H9 (cell line): ENCODE data around the gene SERPINA9. TPM values are rescaled to one million over a fixed set of nuclear protein-coding genes. Genes with fewer than 3 reads are reported as not detected.

Experiments
- DNase-seq: peaks from one replicate; pipeline ENCODE4 v3.0.0-alpha.2; 2017
- H2AFZ ChIP-seq: one replicate; pipeline ENCODE4 v1.6.1; 2013; ENCODE audit warnings: mild to moderate bottlenecking, low read length, control low read depth, moderate library complexity
- H2AK5ac ChIP-seq: 2 replicates; pipeline ENCODE4 v1.6.1; 2013; ENCODE audit warnings: low read length, control low read depth, mixed read lengths; ENCODE audit not compliant: insufficient read length
- H2BK120ac ChIP-seq: one replicate; pipeline ENCODE4 v1.6.1; 2013; ENCODE audit warnings: low read depth, mild to moderate bottlenecking, low read length, control low read depth, inconsistent platforms; ENCODE audit not compliant: poor library complexity, severe bottlenecking
- H2BK12ac ChIP-seq: 2 replicates; pipeline ENCODE4 v1.6.1; 2013; ENCODE audit warnings: low read length, control low read depth, mixed read lengths, low read depth; ENCODE audit not compliant: insufficient read length
- H2BK15ac ChIP-seq: 2 replicates; pipeline ENCODE4 v1.6.1; 2013; ENCODE audit warnings: low read depth, low read length, control low read depth
- H2BK20ac ChIP-seq: one replicate; pipeline ENCODE4 v1.6.1; 2013; ENCODE audit warnings: low read depth, mild to moderate bottlenecking, low read length, control low read depth, inconsistent platforms; ENCODE audit not compliant: poor library complexity, severe bottlenecking
- H2BK5ac ChIP-seq: 2 replicates; pipeline ENCODE4 v1.6.1; 2013; ENCODE audit warnings: low read length, control low read depth, mixed read lengths; ENCODE audit not compliant: insufficient read length
- H3K14ac ChIP-seq: 2 replicates; pipeline ENCODE4 v1.6.1; 2013; ENCODE audit warnings: low read length, control low read depth; ENCODE audit not compliant: insufficient read depth
- H3K18ac ChIP-seq: 2 replicates; pipeline ENCODE4 v1.6.1; 2013; ENCODE audit warnings: low read depth, mild to moderate bottlenecking, mixed read lengths, low read length, control low read depth; ENCODE audit not compliant: insufficient read length
- H3K23ac ChIP-seq: 2 replicates; pipeline ENCODE4 v1.6.1; 2013; ENCODE audit warnings: low read length, control low read depth, mixed read lengths, low read depth; ENCODE audit not compliant: insufficient read length
- H3K23me2 ChIP-seq: 2 replicates; pipeline ENCODE4 v1.6.1; 2013; ENCODE audit warnings: low read depth, mild to moderate bottlenecking, mixed read lengths, low read length, control low read depth; ENCODE audit not compliant: insufficient read length, poor library complexity, severe bottlenecking
- H3K27ac ChIP-seq: 2 replicates; pipeline ENCODE4 v1.5.1; 2013; ENCODE audit warnings: low read length, control low read depth, mixed read lengths, low read depth; ENCODE audit not compliant: insufficient read length
- H3K27me3 ChIP-seq: 2 replicates; pipeline ENCODE4 v1.6.1; 2013; ENCODE audit warnings: low read length, control low read depth, inconsistent platforms; ENCODE audit not compliant: insufficient read depth
- H3K4ac ChIP-seq: 2 replicates; pipeline ENCODE4 v1.6.1; 2013; ENCODE audit warnings: low read depth, mild to moderate bottlenecking, control low read depth, inconsistent platforms, low read length, moderate library complexity
- H3K4me1 ChIP-seq: 2 replicates; pipeline ENCODE4 v1.6.1; 2013; ENCODE audit warnings: low read length, control low read depth, inconsistent platforms; ENCODE audit not compliant: insufficient read depth
- H3K4me2 ChIP-seq: 2 replicates; pipeline ENCODE4 v1.6.1; 2013; ENCODE audit warnings: low read length, control low read depth, mixed read lengths; ENCODE audit not compliant: insufficient read length, insufficient read depth
- H3K56ac ChIP-seq: 2 replicates; pipeline ENCODE4 v1.6.1; 2013; ENCODE audit warnings: low read depth, mild to moderate bottlenecking, mixed read lengths, low read length, control low read depth; ENCODE audit not compliant: insufficient read length
- H3K79me1 ChIP-seq: 2 replicates; pipeline ENCODE4 v1.6.1; 2013; ENCODE audit warnings: low read depth, mild to moderate bottlenecking, moderate library complexity, low read length, control low read depth, inconsistent platforms; ENCODE audit not compliant: insufficient read depth, poor library complexity, severe bottlenecking
- H3K79me2 ChIP-seq: 2 replicates; pipeline ENCODE4 v1.6.1; 2013; ENCODE audit warnings: low read length, control low read depth, inconsistent platforms; ENCODE audit not compliant: insufficient read depth
- H3K9ac ChIP-seq: 2 replicates; pipeline ENCODE4 v1.6.1; 2013; ENCODE audit warnings: low read length, control low read depth, mixed read lengths; ENCODE audit not compliant: insufficient read length; ENCODE audit errors: extremely low read depth
- H3K9me3 ChIP-seq: one replicate; pipeline ENCODE4 v1.6.1; 2013; ENCODE audit warnings: low read depth, low read length, inconsistent platforms; ENCODE audit not compliant: control insufficient read depth
- H3T11ph ChIP-seq: one replicate; pipeline ENCODE4 v1.6.1; 2013; ENCODE audit warnings: mild to moderate bottlenecking, low read length, control low read depth, inconsistent platforms
- H4K20me1 ChIP-seq: one replicate; pipeline ENCODE4 v1.6.1; 2013; ENCODE audit not compliant: control insufficient read depth, insufficient read length, insufficient read depth
- H4K5ac ChIP-seq: 2 replicates; pipeline ENCODE4 v1.6.1; 2013; ENCODE audit warnings: low read depth, mild to moderate bottlenecking, mixed read lengths, low read length, control low read depth; ENCODE audit not compliant: insufficient read length
- H4K8ac ChIP-seq: replicated peaks from 2 replicates; pipeline ENCODE4 v1.6.1; 2013; ENCODE audit warnings: low read length, control low read depth, mixed read lengths, low read depth; ENCODE audit not compliant: insufficient read length
- H4K91ac ChIP-seq: 2 replicates; pipeline ENCODE4 v1.6.1; 2013; ENCODE audit warnings: low read depth, mild to moderate bottlenecking, moderate library complexity, mixed read lengths, low read length, control low read depth; ENCODE audit not compliant: insufficient read length
- H3K27ac Mint-ChIP-seq, 3 experiments: 2 replicates in 2 of 3; 3 replicates in 1 of 3; pipeline ENCODE4 v1.8.0; 2020 to 2021; ENCODE audit warnings: mixed read lengths in 3 of 3, mild to moderate bottlenecking in 1 of 3, moderate library complexity in 1 of 3
- H3K27me3 Mint-ChIP-seq: 2 replicates; pipeline ENCODE4 v1.8.0; 2021; ENCODE audit warnings: low read depth, mild to moderate bottlenecking, moderate library complexity, mixed read lengths
- H3K36me3 Mint-ChIP-seq, 3 experiments: 2 replicates in 2 of 3; 3 replicates in 1 of 3; pipeline ENCODE4 v1.8.0; 2020 to 2021; ENCODE audit warnings: low read depth in 3 of 3, mixed read lengths in 3 of 3; ENCODE audit not compliant: insufficient read depth in 1 of 3
- H3K4me1 Mint-ChIP-seq, 2 experiments: 2 replicates each; pipeline ENCODE4 v1.8.0; 2020; ENCODE audit warnings: mixed read lengths in 2 of 2
- H3K4me3 Mint-ChIP-seq, 2 experiments: 2 replicates in 1 of 2; 3 replicates in 1 of 2; pipeline ENCODE4 v1.8.0; 2020 to 2021; ENCODE audit warnings: mild to moderate bottlenecking in 2 of 2, mixed read lengths in 2 of 2, moderate library complexity in 1 of 2
- H3K9me3 Mint-ChIP-seq, 2 experiments: 2 replicates in 1 of 2; 3 replicates in 1 of 2; pipeline ENCODE4 v1.8.0; 2020; ENCODE audit warnings: mild to moderate bottlenecking in 2 of 2, mixed read lengths in 2 of 2, moderate library complexity in 1 of 2
- CTCF ChIP-seq: fragments of 200-600 bp; sonication (generic); conservative IDR thresholded peaks from 3 replicates; pipeline ENCODE4 v1.8.0; 2021; ENCODE audit warnings: antibody characterized with exemption, mild to moderate bottlenecking
- WGBS: extraction: QIAGEN DNeasy Blood & Tissue Kit; methylation state at CpG from one replicate; pipeline ENCODE4 v1.1.7; 2013; ENCODE audit warnings: missing lambda C conversion rate, low lambda C conversion rate, mixed read lengths; ENCODE audit not compliant: insufficient read length; ENCODE audit errors: extremely low coverage; 5-methylcytosine and 5-hydroxymethylcytosine counted together
- total RNA-seq: library from RNA; stranded (reverse); gene quantifications from 2 replicates; pipeline ENCODE4 v1.2.1, GENCODE V29; 2021

The SERPINA9 gene
- total RNA-seq, 1 experiment from 2014 or later = not detected

DNA sequence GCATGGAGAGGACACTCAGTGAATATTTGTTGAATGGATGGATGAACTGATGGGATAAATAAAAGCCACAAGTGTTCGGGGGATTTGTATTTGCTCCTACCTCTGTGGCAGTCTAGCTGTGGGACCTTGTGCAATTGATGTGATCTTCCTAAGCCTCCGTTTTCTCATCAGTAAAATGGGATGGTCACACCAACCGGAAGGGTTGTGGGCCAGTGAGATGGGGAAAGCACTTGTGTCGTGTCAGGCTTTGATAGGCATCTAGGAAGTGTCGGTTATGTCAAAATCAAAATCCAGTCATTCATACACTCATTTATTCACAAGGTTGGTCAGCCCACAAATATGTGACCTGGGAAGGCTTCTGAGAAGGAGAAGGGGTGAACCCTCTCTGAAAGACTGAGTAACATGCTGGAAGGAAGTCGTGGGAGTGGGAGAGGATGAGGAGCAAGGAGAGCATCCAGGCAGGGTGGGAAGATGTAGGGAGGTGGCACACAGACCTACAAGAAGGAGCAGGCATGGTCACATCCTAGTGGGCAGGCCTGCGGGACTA, 7.8 kb upstream of the SERPINA9 start:
- Histone ChIP-seq H3T11ph (no peak overlapping the region), H4K91ac (no peak overlapping the region), H3K23me2 (no peaks in the 10 kb centered on the region), H2BK20ac (no peak overlapping the region), H3K4me1 (peaks cover 4% of the 10 kb centered on the region; the same call in 1 of the 2 replicates), H2BK12ac (no peak overlapping the region), H3K27me3 (no peaks in the 10 kb centered on the region), H3K79me2 (no peaks in the 10 kb centered on the region), H4K5ac (no peak overlapping the region), H4K8ac (no peak overlapping the region), H4K20me1 (no peaks in the 10 kb centered on the region), H3K56ac (no peak overlapping the region), H2BK15ac (no peak overlapping the region), H2AFZ (no peak overlapping the region), H3K18ac (no peak overlapping the region), H3K9ac (no peak overlapping the region), H3K14ac (no peak overlapping the region), H2BK5ac (no peak overlapping the region), H3K27ac (no peak overlapping the region), H3K23ac (no peak overlapping the region), H3K4me2 (no peak overlapping the region), H2AK5ac (no peak overlapping the region), H3K4ac (no peak overlapping the region), H3K79me1 (no peaks in the 10 kb centered on the region), H2BK120ac (no peak overlapping the region), H3K9me3 (no peaks in the 10 kb centered on the region)
- Mint-ChIP-seq H3K36me3 (peaks cover 0 to 3% (median 2%) of the 10 kb centered on the region in 3 experiments; a peak in 5 of 7 replicates), H3K4me1 (peaks cover 12 to 19% of the 10 kb centered on the region in 2 experiments), H3K27me3 (peaks cover 3% of the 10 kb centered on the region; the same call in 1 of the 2 replicates), H3K9me3 (peaks cover 7 to 8% of the 10 kb centered on the region in 2 experiments), H3K27ac (no peak overlapping the region; a peak in 1 of 7 replicates), H3K4me3 (no peak overlapping the region)
- no CpG with 5 or more reads among the region's 7 CpGs for WGBS
- TF ChIP-seq CTCF = no peak
- DNase-seq = no peak
